ENCODE results near the gene EML4.
"Not testable (repeated sequence)": the region's sequence is repeated elsewhere in the genome, so short reads cannot be mapped to it uniquely, and the experiment has no call there.

The EML4 gene, protein sequence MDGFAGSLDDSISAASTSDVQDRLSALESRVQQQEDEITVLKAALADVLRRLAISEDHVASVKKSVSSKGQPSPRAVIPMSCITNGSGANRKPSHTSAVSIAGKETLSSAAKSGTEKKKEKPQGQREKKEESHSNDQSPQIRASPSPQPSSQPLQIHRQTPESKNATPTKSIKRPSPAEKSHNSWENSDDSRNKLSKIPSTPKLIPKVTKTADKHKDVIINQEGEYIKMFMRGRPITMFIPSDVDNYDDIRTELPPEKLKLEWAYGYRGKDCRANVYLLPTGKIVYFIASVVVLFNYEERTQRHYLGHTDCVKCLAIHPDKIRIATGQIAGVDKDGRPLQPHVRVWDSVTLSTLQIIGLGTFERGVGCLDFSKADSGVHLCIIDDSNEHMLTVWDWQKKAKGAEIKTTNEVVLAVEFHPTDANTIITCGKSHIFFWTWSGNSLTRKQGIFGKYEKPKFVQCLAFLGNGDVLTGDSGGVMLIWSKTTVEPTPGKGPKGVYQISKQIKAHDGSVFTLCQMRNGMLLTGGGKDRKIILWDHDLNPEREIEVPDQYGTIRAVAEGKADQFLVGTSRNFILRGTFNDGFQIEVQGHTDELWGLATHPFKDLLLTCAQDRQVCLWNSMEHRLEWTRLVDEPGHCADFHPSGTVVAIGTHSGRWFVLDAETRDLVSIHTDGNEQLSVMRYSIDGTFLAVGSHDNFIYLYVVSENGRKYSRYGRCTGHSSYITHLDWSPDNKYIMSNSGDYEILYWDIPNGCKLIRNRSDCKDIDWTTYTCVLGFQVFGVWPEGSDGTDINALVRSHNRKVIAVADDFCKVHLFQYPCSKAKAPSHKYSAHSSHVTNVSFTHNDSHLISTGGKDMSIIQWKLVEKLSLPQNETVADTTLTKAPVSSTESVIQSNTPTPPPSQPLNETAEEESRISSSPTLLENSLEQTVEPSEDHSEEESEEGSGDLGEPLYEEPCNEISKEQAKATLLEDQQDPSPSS

DNA sequence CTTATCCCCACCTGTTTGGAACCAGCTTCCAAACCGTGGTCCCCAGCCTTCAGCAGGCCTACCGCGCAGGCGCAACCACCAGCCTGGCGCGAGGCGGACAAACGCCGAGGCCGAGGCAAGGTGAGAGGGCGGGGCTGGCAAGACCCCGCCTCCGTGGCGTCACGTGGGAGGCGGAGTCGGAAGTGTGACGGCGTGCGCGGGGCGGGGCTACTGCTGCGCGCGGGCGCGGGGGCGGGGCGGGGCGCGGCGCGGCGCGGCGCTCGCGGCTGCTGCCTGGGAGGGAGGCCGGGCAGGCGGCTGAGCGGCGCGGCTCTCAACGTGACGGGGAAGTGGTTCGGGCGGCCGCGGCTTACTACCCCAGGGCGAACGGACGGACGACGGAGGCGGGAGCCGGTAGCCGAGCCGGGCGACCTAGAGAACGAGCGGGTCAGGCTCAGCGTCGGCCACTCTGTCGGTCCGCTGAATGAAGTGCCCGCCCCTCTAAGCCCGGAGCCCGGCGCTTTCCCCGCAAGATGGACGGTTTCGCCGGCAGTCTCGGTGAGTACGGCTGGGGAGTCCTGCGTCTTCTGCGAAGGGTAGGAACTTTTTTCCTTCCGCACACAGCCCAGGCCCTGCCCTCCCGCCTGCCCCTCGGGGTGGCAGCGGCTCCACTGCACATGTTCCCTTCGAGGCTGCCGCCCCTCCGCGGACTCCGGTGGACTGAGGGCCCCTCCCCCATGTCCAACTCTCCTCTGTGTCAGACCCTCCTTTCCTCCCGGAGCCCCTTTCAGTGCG lies at the start of gene EML4:
TSS of gene EML4 (plus strand) at position 254 of the 774 bp plus-strand sequence. CDS start at position 513, 259 bp downstream.
- DNase-seq, result peak; percentile 90 to 94

DNA sequence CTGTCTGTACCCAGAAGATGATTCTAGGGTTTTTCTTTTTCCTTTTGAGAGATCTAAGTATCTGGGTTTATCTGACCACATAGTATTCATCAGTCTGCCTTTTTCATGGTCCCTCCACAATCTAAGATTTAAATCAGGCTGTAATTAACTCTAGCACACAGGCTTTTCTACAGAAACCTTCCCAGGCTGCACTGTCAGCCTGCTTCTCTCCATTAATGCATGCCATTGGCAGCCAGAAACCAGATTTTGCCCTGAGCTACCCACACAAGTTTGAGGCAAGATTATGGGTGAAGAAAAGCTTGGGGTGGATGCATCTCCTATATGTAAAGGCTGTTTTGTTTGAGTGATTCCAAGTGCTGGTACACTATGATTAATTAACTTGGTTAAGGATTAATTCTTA lies 45.7 kb upstream of the EML4 start:
- DNase-seq, result no peak

DNA sequence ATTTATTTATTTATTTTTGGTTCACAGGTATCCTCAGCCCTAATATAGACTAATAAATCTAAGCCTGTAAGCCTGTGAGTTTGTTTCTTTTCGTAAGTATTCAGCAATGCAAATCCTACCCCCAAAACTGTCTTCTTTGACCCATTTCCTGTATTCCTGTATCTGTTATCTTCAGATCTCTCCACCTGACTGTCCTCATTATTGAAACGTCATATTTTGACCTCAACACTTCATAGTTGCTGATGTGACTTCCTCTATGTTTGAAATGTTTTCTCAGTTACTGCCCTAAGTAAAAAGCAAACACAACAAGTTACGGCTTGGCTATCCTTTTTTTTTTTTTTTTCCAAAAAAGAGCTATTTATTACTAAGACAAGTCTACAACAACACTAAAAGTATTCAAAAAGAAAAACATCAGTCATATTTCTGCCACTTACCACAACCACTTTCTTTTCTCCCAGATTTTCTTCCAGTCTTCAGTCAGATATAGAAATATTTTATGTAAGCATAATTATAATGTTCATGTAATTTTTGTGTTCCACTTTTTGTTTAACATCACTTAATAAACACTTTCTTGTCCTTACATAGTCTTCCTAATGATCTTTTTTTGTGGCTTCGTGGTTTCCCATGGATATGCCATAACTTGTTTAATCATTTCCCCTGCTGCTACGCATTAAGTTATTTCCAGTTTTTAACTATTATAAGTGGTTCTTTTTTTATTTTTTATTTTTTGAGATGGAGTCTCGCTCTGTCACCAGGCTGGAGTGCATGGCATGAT lies 45.0 kb upstream of the EML4 start:
- DNase-seq, result peak in 1 of 2 donors; percentile 88

DNA sequence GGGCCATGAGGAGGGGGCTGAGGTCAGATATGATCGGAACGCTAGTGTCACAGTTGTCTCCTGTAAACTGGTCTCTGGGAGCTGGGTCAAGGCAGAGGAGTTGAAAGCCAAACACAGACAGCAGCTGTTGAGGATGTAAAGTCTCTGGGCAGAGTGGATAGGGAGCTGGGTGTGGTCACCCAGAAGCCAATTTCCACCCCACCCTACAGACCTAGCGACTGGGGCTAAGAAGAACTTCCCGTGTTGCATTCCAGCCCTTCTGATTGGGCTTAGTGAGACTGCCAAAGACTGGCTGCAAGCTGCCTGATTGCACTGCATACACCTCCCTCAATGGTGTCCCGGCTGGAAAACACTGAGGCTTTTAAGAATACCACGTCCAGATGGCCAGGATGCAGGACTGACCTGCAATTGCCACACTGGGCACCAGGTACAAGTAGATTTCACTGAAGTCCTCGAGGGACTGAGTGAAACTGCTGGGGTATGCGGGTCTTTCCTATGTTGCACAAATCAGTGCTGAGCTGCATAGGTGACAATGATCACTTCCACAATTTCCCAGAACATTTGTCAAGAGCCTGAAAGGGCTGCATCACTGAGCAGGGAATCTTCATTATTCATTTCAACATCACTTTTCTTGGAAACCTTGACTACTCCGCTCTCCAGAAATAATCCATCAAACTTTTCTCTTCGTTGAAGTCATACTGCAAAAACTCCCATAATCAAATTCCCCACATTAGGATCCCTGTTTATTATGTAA lies 43.1 kb upstream of the EML4 start:
- DNase-seq, result no peak

DNA sequence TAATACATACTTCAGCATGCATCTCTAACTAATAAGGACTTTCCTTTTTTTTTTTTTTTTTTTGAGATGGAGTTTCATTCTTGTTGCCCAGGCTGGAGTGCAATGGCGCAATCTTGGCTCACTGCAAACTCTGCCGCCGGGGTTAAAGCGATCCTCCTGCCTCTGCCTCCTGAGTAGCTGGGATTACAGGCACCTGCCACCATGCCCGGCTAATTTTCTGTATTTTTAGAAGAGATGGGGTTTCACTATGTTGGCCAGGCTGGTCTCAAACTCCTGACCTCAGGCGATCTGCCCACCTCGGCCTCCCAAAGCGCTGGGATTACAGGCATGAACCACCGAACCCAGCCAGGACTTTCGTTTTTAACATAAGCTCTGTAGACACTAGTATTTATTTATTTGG lies 42.3 kb upstream of the EML4 start:
- not testable (repeated sequence) for DNase-seq

DNA sequence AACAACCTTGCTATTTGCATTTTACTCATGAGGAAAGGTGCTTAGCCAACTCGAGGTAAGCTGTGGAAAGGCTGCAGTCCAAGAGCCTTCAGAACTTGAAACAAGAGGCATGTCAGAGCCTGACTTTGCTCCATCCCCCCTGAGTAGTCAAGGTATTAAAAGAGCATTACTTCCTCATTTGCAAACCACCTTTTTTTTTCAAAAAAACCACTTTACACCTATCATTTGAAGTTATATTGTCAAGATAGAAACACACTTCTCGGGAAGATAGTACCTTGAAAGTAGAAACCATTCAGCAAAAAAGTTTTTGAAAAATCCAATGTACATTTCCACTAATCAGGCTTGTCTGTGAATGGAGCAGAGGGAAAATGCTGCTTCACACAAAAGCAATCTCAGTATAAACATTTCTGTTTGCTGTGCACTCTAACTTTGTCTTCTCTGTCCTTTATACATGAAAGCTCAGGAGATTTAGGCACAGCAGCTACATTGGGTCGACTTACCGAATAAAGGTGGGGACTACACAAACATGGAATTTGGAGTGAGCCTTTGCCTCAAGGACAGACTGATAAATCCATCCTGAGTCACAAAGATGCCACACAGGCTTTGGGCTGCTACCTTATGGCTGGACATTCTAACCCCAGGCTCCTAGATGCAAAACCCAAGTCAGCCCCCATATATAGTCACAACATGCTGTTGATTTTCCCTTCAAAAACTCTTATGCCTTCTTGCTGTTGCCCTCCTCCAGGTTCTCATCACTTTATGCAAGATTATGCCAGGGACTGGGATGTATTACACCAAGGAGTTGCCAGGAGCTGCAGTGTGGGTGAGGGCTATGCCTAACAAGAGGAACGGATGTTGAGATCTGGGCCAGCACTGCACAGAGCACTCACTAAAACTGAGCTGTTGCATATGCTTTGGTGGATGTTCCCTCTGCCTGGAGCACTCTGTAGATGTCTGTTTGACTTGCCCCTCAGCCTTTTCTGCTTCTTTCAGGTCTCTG lies 41.4 kb upstream of the EML4 start:
- DNase-seq, result peak; percentile 56 to 70

DNA sequence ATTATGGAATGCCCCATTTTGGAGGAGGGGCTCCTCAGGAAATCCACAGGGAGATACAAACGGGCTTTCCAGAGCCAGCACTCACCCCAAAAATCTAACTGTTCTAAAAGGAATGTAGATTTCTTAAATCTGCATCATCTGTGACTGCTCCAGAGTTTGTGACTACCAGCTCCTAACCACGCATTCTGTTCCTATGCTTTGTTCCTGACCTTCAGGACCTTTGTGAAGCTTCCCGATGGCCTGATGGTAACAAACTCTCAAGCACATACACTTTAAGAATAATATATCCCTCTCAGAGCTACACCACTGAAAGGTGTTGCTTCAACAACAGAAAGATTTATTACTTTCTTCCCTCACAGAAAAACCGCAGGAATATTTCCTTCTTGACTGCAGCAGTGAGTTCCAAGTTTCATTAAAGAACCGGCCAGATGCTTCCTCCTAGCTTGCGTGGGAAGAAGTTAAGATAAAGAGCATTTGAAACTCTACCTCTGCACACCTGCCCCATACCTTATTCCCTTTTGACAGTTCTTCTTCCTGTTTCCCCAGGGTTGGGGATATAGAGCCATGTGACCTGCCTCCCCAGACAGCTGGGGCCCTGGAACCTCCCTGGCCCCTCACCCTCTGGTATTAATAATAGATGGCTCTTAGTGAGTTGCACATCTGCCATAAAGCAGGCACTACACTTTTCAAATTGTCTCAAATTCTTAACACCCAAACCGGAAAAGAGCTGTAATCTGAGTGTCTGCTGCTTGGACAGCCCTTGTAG lies 40.2 kb upstream of the EML4 start:
- peak in 1 of 2 donors; percentile 41 for DNase-seq

DNA sequence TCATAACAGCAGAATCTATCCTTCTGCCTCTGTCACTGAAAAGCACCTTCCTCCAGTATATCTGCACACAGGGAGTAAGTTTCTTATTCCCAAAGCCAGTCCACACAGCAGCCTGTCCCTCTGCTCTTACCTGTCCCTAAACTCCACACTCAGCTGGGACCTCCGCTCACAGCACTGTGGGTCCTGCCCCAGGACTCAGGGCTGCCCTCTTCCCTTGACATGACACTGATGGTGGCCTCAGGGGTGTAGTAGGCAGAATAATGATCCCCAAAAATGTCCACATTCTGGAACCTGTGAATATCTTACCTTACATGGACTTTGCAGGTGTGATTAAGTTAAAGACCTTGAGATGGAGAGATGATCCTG lies 39.7 kb upstream of the EML4 start:
- DNase-seq, result no peak

DNA sequence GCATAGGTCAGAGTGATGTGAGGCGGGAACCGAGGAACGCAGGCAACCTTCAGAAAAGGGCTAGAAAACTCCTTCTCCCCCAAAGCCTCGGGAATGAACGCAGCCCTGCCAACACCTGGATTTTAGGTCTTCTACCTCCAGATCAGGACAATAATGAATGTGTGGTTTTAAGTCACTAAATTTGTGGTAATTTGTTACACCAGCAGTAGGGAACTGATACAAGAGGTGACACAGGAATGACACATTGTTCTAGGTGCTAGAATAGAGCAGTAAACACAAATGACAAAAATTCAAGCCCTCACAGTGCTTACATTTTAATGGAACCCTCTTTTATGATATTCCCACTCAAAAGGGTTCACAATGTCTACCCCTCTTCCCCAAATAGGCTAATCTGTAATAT lies 39.2 kb upstream of the EML4 start:
- DNase-seq, result no peak

DNA sequence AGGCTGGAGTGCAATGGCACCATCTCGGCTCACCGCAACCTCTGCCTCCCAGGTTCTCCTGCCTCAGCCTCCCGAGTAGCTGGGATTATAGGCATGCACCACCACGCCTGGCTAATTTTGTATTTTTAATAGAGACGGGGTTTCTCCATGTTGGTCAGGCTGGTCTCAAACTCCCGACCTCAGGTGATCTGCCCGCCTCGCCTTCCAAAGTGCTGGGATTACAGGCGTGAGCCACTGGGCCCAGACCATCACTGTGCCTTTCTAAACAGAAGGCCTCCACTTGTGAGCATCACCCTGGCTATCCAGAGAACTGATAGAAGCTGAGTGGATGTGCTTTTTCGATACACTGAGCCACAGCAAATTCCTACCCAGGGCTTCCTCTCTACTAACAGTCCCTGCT lies 38.3 kb upstream of the EML4 start:
- not testable (repeated sequence) for DNase-seq

DNA sequence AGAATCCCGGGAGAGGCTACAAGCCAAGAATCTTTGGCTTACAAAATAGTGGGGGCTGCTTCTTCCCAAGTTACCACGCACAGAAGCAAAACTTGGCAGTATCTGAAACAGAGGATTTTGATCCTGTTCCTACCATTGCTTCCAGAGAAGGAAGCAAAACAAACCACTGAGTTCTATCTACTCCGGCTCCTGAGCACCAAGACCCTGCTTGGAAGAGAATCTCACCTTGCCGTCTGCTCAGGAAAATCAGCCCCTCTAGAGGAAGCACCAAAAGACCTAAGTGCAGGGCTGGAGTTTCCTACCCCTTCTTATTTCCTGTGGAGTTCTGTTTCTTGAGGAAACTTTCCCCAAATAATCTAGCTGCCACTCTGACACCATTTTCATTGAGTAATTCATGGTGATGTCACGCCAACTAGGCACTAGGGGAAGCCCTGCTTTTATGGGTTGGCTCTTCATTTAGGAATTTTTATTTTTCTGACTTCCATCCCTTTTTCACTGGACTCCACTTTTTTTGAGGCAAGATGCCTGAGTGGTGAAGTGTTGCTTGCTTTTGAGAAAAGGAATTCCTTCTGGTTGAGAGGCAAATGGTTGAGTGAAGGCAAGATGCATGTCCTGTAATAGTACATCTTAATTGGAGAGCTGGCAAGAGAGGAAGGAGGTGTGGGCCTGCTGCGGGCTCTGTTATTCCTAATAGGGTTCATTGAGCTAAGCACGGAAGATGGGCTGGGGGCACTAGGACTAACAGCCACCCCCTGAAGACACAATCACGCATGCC lies 36.8 kb upstream of the EML4 start:
- peak in 1 of 2 donors; percentile 49 for DNase-seq

DNA sequence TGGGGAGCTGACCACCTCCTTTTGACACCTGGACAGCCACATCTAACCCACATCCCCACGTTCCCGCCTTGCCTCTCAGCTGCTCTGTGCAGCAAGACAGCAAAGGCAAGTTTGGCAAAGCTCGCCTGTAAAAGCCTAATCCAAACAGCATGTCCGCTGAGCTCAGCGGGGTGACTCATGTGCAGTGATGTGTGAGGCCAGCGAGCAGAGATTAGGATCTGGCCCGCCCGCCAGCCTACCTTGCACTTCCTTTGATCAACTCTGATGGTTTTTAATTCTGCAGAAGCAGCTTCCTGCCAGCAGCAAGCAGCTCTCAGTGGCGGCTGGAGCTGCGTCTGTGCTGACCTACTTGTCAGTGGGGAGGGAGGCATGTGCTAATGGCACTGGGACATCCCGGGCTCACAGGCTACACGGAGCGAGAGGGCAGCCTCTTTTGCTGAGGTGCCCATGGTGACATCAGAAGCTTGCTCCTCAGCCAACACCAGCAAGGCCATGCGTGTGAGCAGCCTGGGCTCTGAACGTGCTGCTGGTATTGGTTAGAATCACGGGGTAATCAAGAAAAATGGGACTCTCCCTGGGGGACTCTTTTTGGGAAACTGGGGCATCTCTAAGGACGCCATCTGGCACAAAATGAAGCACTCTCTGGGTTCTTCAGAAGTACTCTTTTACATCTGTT lies 36.0 kb upstream of the EML4 start:
- peak; percentile 92 to 95 for DNase-seq

DNA sequence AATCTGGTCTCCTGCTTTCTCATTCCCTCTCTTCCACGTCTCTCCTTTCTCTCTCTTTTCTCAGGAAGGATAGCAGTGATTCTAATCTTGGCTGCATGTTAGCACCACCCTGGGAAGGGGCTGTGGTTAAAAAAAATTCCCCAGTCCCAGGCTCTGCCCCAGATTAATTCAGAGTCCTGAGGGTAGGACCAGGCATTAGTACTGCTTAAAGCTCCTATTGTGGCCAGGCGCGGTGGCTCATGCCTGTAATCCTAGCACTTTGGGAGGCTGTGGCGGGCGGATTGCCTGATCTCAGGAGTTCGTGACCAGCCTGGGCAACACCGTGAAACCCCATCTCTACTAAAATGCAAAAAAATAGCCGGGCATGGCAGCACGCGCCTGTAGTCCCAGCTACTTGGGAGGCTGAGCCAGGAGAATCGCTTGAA lies 35.4 kb upstream of the EML4 start:
- no peak for DNase-seq

DNA sequence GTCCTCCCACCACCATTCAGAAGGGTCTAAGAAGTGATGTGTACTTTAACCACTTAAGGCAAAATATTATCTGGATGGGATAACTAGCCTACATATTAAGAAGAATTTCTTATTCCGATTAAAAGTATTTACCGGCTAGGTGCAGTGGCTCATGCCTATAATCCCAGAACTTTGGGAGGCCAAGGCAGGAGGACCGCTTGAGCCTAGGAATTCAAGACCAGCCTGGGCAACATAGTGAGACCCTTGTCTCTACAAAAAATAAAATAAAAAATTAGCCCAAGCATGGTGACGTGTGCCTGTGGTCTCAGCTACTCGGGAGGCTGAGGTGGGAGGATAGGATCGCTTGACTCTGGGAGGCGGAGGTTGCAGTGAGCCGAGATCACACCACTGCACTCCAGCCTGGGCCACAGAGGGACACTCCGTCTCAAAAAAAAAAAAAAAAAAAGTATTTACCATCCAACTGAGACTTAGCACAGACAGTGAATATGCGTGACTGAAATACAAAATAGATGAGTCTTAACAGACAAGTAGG lies 34.7 kb upstream of the EML4 start:
- not testable (repeated sequence) for DNase-seq

DNA sequence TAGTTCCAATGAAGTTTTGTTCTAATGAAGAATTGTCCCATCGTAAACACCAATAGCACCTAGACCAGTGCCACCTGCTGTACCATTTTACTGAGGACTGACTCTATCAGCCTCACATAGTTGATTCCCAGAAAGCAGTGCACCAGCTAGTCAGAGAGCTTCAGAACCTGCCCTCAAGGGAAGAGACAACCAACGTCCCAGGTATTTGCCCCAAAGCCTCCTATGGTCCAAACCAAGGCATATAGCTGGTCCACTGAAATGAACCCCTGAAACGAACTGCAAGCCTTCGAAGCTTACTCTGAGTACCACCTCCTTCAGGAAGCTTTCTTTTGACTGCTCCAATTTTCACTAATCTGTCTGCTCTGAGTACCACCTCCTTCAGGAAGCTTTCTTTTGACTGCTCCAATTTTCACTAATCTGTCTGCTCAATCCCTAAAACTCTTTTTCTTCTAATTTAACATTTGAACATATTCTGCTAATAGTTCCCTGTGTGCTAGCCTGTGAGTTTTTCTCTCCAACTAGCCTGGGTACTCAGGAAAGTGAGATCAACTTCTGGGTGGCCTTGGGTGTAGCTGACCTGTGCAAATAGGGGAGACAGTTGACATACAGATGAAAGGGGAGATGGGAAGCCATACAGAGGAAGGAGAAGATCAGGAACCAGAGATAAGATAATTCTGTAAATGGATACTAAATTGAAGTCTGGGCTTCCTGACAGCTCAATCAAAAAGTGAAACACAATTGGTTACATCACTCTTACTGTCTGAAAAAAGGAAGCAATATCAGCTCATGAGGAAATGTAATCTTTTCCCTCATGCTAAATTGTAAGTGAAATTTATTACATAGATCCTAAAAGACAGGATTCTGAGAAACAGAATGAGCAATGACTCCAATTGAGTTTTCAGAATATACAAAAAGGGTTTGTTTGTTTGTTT lies 33.5 kb upstream of the EML4 start:
- peak in 1 of 2 donors; percentile 45 for DNase-seq

DNA sequence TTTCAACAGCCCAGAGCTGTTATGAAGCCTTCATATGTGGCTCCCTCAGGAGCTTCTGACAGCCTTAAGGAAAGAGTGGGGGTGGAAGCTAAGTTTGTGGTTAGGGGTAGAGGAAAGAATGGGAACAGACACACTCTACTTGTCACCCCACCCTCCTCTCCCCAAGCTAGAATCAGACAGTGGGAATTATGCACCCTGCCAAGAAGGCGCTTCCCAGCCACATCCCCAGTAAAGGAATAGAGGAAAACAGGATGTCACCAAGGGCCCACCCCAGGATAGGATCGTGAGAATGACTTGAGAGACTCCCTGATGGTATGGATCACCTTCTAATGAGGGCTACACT lies 32.4 kb upstream of the EML4 start:
- DNase-seq, result no peak

Data from CD4-positive, alpha-beta T cell treated with Interferon alpha-2 for 1 hour (primary cell).